Activated CD8-positive, alpha-beta T cell treated with anti-CD3 and anti-CD28 coated beads for 36 hours (primary cell): ENCODE data around the gene ACVR1C. TPM values are rescaled to one million over a fixed set of nuclear protein-coding genes. Genes with fewer than 3 reads are reported as not detected.

Source experiments
- ATAC-seq: fragments of 200-7000 bp; cut with Tn5 transposase; one replicate; pipeline ENCODE4 v1.10.0; 2021; ENCODE audit warnings: mild to moderate bottlenecking, moderate library complexity
- CTCF ChIA-PET: fragments of 350-600 bp; sonication (Branson Sonifier 250); formaldehyde crosslinking; loops from one replicate; lab custom pipeline; 2021; ENCODE audit warnings: antibody characterized with exemption; lab: Charles Lee
- POLR2A ChIA-PET: fragments of 350-600 bp; sonication (Branson Sonifier 250); formaldehyde crosslinking; loops from one replicate; lab custom pipeline; 2021; ENCODE audit warnings: antibody characterized with exemption; lab: Charles Lee
- DNase-seq: peaks from one replicate; pipeline ENCODE4 v3.0.0-alpha.2; 2020
- H3K27ac Mint-ChIP-seq: one replicate; pipeline ENCODE4 v1.8.0; 2021; ENCODE audit warnings: mild to moderate bottlenecking, mixed read lengths
- H3K27me3 Mint-ChIP-seq: one replicate; pipeline ENCODE4 v1.8.0; 2021; ENCODE audit warnings: mixed read lengths
- H3K36me3 Mint-ChIP-seq: one replicate; pipeline ENCODE4 v1.8.0; 2021; ENCODE audit warnings: low read depth, mixed read lengths
- H3K4me1 Mint-ChIP-seq: one replicate; pipeline ENCODE4 v1.8.0; 2021; ENCODE audit warnings: low read depth, mixed read lengths
- H3K4me3 Mint-ChIP-seq: one replicate; pipeline ENCODE4 v1.8.0; 2021; ENCODE audit warnings: mild to moderate bottlenecking, moderate library complexity, mixed read lengths
- H3K9me3 Mint-ChIP-seq: one replicate; pipeline ENCODE4 v1.8.0; 2021; ENCODE audit warnings: mixed read lengths
- intact Hi-C: fragments of 100-400 bp; cut with micrococcal nuclease; formaldehyde crosslinking; loops from one replicate; pipeline ENCODE4 v1.10.0; 2022
- total RNA-seq, 2 experiments: library from RNA; stranded (reverse); gene quantifications; one replicate each; pipeline ENCODE4 v1.2.3, GENCODE V29; 2021
- TF ChIP-seq, protein P1 (sequence below): fragments of 200-600 bp; IDR thresholded peaks from one replicate; pipeline ENCODE4 v1.8.0; 2022; ENCODE audit warnings: antibody characterized with exemption, mild to moderate bottlenecking

ACVR1C gene
- total RNA-seq, 2 experiments from 2014 or later = 1.7 to 2.2 TPM

DNA sequence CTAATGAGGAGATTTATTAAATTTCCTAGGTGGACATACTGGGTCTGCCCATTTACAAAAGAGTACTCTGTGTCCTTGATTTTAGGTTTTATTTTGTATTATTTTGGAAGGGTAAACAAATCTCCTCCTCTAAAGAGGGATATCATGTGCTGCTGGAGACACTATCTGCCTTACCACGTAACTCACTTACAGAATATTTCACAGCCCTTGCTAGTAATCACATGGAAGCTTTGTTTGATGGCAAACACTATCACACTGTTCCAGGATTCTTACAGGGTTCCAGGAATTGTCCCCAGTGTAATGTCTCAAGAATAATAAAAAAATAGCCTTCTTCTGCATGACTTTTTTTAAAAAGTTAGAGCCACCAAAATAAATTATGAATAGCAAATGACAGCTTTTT, 29.2 kb upstream of the ACVR1C start:
- no peak overlapping the region for H3K27ac Mint-ChIP-seq
- intact Hi-C loops = no loop called here
- ATAC-seq = no peak
- POLR2A ChIA-PET = interaction anchor here (0.6 kb wide), 1 partner anchor 467 kb away, joined by 3 read pairs; no protein-coding TSS in a partner anchor
- TF ChIP-seq, protein P1, sequence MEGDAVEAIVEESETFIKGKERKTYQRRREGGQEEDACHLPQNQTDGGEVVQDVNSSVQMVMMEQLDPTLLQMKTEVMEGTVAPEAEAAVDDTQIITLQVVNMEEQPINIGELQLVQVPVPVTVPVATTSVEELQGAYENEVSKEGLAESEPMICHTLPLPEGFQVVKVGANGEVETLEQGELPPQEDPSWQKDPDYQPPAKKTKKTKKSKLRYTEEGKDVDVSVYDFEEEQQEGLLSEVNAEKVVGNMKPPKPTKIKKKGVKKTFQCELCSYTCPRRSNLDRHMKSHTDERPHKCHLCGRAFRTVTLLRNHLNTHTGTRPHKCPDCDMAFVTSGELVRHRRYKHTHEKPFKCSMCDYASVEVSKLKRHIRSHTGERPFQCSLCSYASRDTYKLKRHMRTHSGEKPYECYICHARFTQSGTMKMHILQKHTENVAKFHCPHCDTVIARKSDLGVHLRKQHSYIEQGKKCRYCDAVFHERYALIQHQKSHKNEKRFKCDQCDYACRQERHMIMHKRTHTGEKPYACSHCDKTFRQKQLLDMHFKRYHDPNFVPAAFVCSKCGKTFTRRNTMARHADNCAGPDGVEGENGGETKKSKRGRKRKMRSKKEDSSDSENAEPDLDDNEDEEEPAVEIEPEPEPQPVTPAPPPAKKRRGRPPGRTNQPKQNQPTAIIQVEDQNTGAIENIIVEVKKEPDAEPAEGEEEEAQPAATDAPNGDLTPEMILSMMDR = no peak
- no peaks in the 10 kb centered on the region for H3K4me1 Mint-ChIP-seq
- H3K4me3 Mint-ChIP-seq = no peak overlapping the region
- no peaks in the 10 kb centered on the region for H3K27me3 Mint-ChIP-seq
- CTCF ChIA-PET = no interaction called here
- no peaks in the 10 kb centered on the region for H3K36me3 Mint-ChIP-seq
- no peak for DNase-seq
- H3K9me3 Mint-ChIP-seq = no peaks in the 10 kb centered on the region

DNA sequence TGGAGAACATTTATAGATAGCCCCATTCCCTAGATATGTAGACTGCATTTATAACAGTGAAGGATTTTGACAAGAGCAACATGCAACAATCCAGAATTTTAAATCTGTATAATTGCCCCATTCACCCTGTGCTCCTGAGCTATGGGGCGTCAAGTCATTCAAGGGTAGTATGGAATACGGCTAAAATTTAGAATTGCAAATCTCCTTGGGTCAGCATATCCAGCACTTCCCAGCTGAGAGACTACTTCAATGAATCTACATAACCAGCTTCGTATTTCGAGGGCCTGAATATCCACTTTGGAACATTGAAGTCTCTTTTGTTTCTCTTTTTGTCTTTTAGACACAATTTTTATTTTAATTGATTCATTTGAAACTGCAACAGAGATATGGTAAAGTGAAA, 28.4 kb upstream of the ACVR1C start:
- no peak overlapping the region for H3K4me3 Mint-ChIP-seq
- H3K27me3 Mint-ChIP-seq = no peaks in the 10 kb centered on the region
- ChIA-PET POLR2A (interaction anchor here (0.6 kb wide), 1 partner anchor 468 kb away, joined by 3 read pairs; no protein-coding TSS in a partner anchor), CTCF (interaction anchor here (0.9 to 1.7 kb wide), 3 partner anchors 29 to 352 kb away, joined by 3 to 5 read pairs (median 3); no protein-coding TSS in a partner anchor)
- no peaks in the 10 kb centered on the region for H3K9me3 Mint-ChIP-seq
- H3K27ac Mint-ChIP-seq = no peak overlapping the region
- H3K4me1 Mint-ChIP-seq = no peaks in the 10 kb centered on the region
- no peak for ATAC-seq
- intact Hi-C loops = no loop called here
- no peaks in the 10 kb centered on the region for H3K36me3 Mint-ChIP-seq
- DNase-seq = no peak
- TF ChIP-seq, protein P1 = no peak

DNA sequence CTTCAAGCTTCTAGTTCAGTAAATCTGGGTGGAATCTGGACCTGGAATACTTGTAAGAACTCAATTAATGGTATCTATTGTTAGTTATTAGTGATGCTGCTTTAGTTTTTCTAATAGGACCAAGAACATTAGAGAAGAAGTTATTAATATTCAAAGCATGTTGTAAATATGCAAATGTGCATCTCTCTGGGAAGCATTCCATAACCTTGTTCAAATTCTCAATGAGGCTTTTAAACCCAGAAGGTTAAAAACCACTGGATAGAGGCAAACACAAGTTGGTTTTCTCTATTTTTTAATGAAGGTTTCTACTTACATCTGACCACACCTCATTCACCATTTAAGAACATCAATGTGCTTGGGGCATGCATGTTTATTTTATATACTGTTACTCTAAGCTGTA, 16.1 kb upstream of the ACVR1C start:
- Mint-ChIP-seq H3K4me1 (no peaks in the 10 kb centered on the region), H3K27me3 (peaks cover 9% of the 10 kb centered on the region), H3K27ac (no peak overlapping the region), H3K36me3 (no peaks in the 10 kb centered on the region), H3K4me3 (no peak overlapping the region), H3K9me3 (no peaks in the 10 kb centered on the region)
- intact Hi-C loops = no loop called here
- no peak for DNase-seq
- CTCF ChIA-PET = no interaction called here
- ATAC-seq = no peak
- POLR2A ChIA-PET = no interaction called here
- TF ChIP-seq, protein P1 = no peak

DNA sequence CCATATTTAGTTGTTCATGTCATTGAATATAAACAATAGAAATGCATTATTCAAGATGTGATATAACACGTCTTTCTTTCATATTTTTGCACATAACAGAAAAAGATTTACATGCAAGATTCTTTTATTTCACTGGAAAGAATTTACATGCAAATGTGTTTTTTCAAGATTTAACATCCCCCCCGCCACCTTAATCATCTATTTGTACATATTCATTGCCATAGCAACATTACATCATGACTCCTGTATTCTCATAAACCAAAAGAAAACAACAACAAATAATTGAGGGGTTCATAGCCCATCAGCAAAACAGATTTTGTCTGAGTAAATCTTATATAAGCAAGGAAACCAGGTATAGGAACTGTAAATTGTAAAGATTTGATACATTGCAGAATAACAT, 3.2 kb upstream of the ACVR1C start:
- Mint-ChIP-seq H3K27me3 (peaks cover 6% of the 10 kb centered on the region), H3K9me3 (no peaks in the 10 kb centered on the region), H3K4me3 (no peak overlapping the region), H3K4me1 (peaks cover 13% of the 10 kb centered on the region), H3K27ac (no peak overlapping the region), H3K36me3 (no peaks in the 10 kb centered on the region)
- TF ChIP-seq, protein P1 = no peak
- DNase-seq (no peak), ATAC-seq (no peak)
- ChIA-PET CTCF (no interaction called here), POLR2A (no interaction called here)
- intact Hi-C loops = no loop called here

DNA sequence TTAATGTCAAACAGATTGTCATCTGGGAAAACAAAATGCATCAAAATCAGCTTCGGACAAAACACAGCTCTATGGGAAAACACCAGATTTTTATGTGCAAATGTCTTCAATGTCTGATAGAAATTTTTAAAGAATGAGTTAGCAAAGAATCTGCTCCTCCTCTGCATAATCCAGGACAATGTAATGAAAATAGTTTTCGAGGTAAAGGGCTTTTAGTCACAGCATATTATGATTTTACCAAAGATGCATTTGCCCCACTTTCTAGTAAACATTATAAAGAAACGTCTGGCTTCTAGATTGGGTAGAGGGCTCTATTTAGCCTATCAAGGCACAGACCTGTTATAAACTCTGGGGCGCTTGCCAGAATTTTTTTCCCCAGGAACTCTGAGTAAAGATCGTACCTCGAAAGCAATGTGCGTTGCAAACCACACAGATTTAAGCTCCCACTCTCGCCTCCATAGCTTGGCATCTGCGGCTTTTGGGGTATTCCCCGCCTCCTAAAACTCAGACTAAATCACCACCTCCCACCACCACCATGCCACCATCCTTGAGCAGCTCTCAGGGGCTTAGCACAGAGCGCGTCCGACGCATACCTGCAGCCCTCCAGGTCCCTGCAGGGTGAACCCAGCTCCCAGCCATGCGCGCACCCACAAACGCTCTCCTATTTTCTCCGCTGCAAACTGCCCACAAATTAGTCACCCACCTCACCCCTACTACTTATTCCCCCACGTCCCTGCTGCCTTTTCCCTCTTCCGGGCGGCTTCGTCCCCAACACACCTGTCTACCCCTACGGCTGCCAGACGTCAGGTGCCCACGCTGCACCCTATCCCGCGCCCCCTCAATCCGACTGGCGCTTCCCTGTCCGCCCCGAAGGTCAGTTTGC, 829 bp downstream of the ACVR1C start:
- POLR2A ChIA-PET = interaction anchor here (1.2 to 1.5 kb wide), 2 partner anchors 184 to 188 kb away, joined by 4 to 5 read pairs; partner anchors contain the start of gene CYTIP
- intact Hi-C loops = loop anchor here (10.0 kb wide), 3 partner anchors 133 to 323 kb away; no protein-coding TSS in a partner anchor
- TF ChIP-seq, protein P1 = no peak
- Mint-ChIP-seq H3K36me3 (no peaks in the 10 kb centered on the region), H3K4me1 (peaks cover 31% of the 10 kb centered on the region), H3K9me3 (peaks cover 5% of the 10 kb centered on the region), H3K27ac (peak overlapping the region; percentile 45), H3K27me3 (peaks cover 6% of the 10 kb centered on the region), H3K4me3 (peak overlapping the region; percentile 79)
- DNase-seq (peak; percentile 67), ATAC-seq (peak; percentile 57)
- CTCF ChIA-PET = interaction anchor here (0.7 to 5.7 kb wide), 26 partner anchors 9 to 397 kb away, joined by 3 to 33 read pairs (median 4); no protein-coding TSS in a partner anchor
